ENCODE data around the gene UGT1A5. TPM values are rescaled to one million over a fixed set of nuclear protein-coding genes. Genes with fewer than 3 reads are reported as not detected.

Gene UGT1A5
- total and polyA plus RNA-seq, 10 of the 15 experiments (the other 5 are each of a cell fraction or from before 2014, with no cell fraction given) = not detected

GRCh38 chr2:233807966-233808935 lies 95.5 kb downstream of the UGT1A5 start:
- H3K9ac ChIP-seq (ENCODE audit: control insufficient read depth, insufficient read depth, low read length) = no peak overlapping the region
- BruUV-seq (replicated peaks) = no TSS peak
- SMC1A ChIA-PET (ENCODE audit: uncharacterized antibody, unreplicated experiment) = no interaction called here
- no peaks in the 10 kb centered on the region; a peak in 2 of 4 replicates for H3K27me3 ChIP-seq (replicated peaks in 1 of 2; ENCODE audit: control insufficient read depth in 2 of 2, insufficient read depth in 2 of 2, low read length in 1 of 2)
- H4K20me1 ChIP-seq (ENCODE audit: control insufficient read depth, insufficient read depth) = no peaks in the 10 kb centered on the region
- FAIRE-seq (no peak), DNase-seq (ENCODE audit: low read depth, low spot score) (no peak), ATAC-seq (no peak)
- intact Hi-C loops (cut with micrococcal nuclease; ENCODE audit: unreplicated experiment) = no loop called here
- no peak overlapping the region for H2AFZ ChIP-seq (ENCODE audit: control insufficient read depth, low read depth, low read length)
- H3K27ac ChIP-seq (ENCODE audit: control insufficient read depth, insufficient read depth) = no peak overlapping the region
- CTCF ChIA-PET = no interaction called here
- H3K79me2 ChIP-seq (ENCODE audit: control insufficient read depth, insufficient read depth, low read length) = no peaks in the 10 kb centered on the region
- POLR2A ChIA-PET = no interaction called here
- H3K36me3 ChIP-seq (ENCODE audit: control insufficient read depth in 2 of 2, insufficient read depth in 2 of 2, low read length in 1 of 2) = no peaks in the 10 kb centered on the region
- H3K4me1 ChIP-seq (ENCODE audit: control insufficient read depth, insufficient read depth, low read length) = no peaks in the 10 kb centered on the region
- no peaks in the 10 kb centered on the region for H3K9me3 ChIP-seq (replicated peaks; ENCODE audit: control insufficient read depth, insufficient read depth, low read length)
- WGBS (ENCODE audit: insufficient coverage, insufficient replicate concordance, low lambda C conversion rate, missing lambda C conversion rate) = 25% methylated on average over 10 of the region's 10 CpGs
- H3K4me3 ChIP-seq = no peak overlapping the region
- in situ Hi-C loops (cut with MboI) = no loop called here
- RAD21 ChIA-PET (ENCODE audit: unreplicated experiment) = no interaction called here
- H3K4me2 ChIP-seq (ENCODE audit: control insufficient read depth, insufficient read depth) = no peak overlapping the region
- TF ChIP-seq PAX8 (IDR thresholded peaks at IDR 0.05) (no peak), YBX1 (IDR thresholded peaks at IDR 0.05) (no peak), CUX1 (IDR thresholded peaks at IDR 0.05; ENCODE audit: insufficient replicate concordance, low read depth, low read length) (no peak), ZBTB33 (IDR thresholded peaks at IDR 0.05) (no peak), NKRF (conservative IDR thresholded peaks at IDR 0.05) (no peak), TARDBP (IDR thresholded peaks at IDR 0.05; ENCODE audit: borderline replicate concordance) (no peak), MEF2A (IDR thresholded peaks at IDR 0.05; ENCODE audit: insufficient read depth, low read depth, low read length) (no peak), PBX3 (IDR thresholded peaks at IDR 0.05; ENCODE audit: insufficient replicate concordance, low read depth, low read length) (no peak), SPI1 (IDR thresholded peaks at IDR 0.05; ENCODE audit: borderline replicate concordance, insufficient read depth, low read depth, low read length) (no peak), HDAC6 (IDR thresholded peaks at IDR 0.05; ENCODE audit: unreplicated experiment) (no peak), RAD51 (IDR thresholded peaks at IDR 0.05) (no peak)

All from GM12878 (cell line).